CD14-positive monocyte (primary cell): ENCODE results near the gene PTPN9. TPM values are rescaled to one million over a fixed set of nuclear protein-coding genes. Genes with fewer than 3 reads are reported as not detected.
A peak's percentile ranks its signal among the peaks of the same experiment; 100 is the strongest.

Experiments
- DNase-seq, 3 donors: peaks; one replicate each; pipeline ENCODE4 v3.0.0-alpha.2; 2011 to 2022
- H2AFZ ChIP-seq: 2 replicates; pipeline ENCODE4 v1.6.0; 2012; ENCODE audit warnings: mild to moderate bottlenecking, low read depth, low read length, inconsistent platforms; ENCODE audit not compliant: insufficient read depth, poor library complexity, severe bottlenecking
- H3K27ac ChIP-seq, 2 donors: 1 replicate in 1 of 2; 2 replicates in 1 of 2; pipeline ENCODE4 v1.5.1; 2012 to 2013; ENCODE audit warnings: low read length in 2 of 2, control low read depth in 1 of 2, inconsistent platforms in 1 of 2, low read depth in 1 of 2, mild to moderate bottlenecking in 1 of 2
- H3K27me3 ChIP-seq, 2 donors: one replicate each; pipeline versions ENCODE4 v1.6.0 to v1.6.1; 2011 to 2013; ENCODE audit warnings: low read length in 2 of 2; ENCODE audit not compliant: control insufficient read depth in 2 of 2, insufficient read depth in 2 of 2
- H3K36me3 ChIP-seq, 2 donors: replicated peaks in 1 of 2; 1 replicate in 1 of 2; 2 replicates in 1 of 2; pipeline versions ENCODE4 v1.5.1 to v1.6.1; 2012 to 2013; ENCODE audit warnings: low read length in 2 of 2, control low read depth in 1 of 2, inconsistent platforms in 1 of 2, mild to moderate bottlenecking in 1 of 2; ENCODE audit not compliant: insufficient read depth in 2 of 2, control insufficient read depth in 1 of 2
- H3K4me1 ChIP-seq, 2 donors: 1 replicate in 1 of 2; 2 replicates in 1 of 2; pipeline versions ENCODE4 v1.5.1 to v1.6.1; 2012 to 2013; ENCODE audit warnings: low read length in 2 of 2, control low read depth in 1 of 2, inconsistent platforms in 1 of 2, mild to moderate bottlenecking in 1 of 2, moderate library complexity in 1 of 2; ENCODE audit not compliant: insufficient read depth in 2 of 2, control insufficient read depth in 1 of 2
- H3K4me2 ChIP-seq: replicated peaks from 2 replicates; pipeline ENCODE3; 2012; ENCODE audit warnings: low read length, moderate library complexity, mild to moderate bottlenecking; ENCODE audit not compliant: poor library complexity, severe bottlenecking; ENCODE audit errors: extremely low read depth
- H3K4me3 ChIP-seq, 3 experiments: fragments of 200-600 bp in 1 of 3; sonication (generic) in 1 of 3; replicated peaks in 1 of 3; 1 replicate in 2 of 3; 2 replicates in 1 of 3; pipeline ENCODE4 v1.5.1; 2011 to 2013; ENCODE audit warnings: low read length in 3 of 3, mild to moderate bottlenecking in 3 of 3, control low read depth in 2 of 3, low read depth in 2 of 3, inconsistent platforms in 1 of 3, moderate library complexity in 1 of 3
- H3K79me2 ChIP-seq: 2 replicates; pipeline ENCODE4 v1.6.0; 2012; ENCODE audit warnings: mild to moderate bottlenecking, control low read depth, inconsistent platforms, low read length, moderate library complexity; ENCODE audit not compliant: insufficient read depth
- H3K9ac ChIP-seq: 2 replicates; pipeline ENCODE4 v1.6.0; 2017; ENCODE audit warnings: low read length, mild to moderate bottlenecking; ENCODE audit not compliant: insufficient read depth, poor library complexity, severe bottlenecking
- H3K9me3 ChIP-seq, 2 donors: replicated peaks in 1 of 2; 1 replicate in 1 of 2; 2 replicates in 1 of 2; pipeline versions ENCODE4 v1.5.1 to v1.6.1; 2012 to 2013; ENCODE audit warnings: low read length in 2 of 2, control low read depth in 1 of 2; ENCODE audit not compliant: control insufficient read depth in 1 of 2, insufficient read depth in 1 of 2
- H4K20me1 ChIP-seq: 2 replicates; pipeline ENCODE4 v1.6.0; 2012; ENCODE audit warnings: mild to moderate bottlenecking, low read length, control low read depth, moderate library complexity; ENCODE audit not compliant: insufficient read depth
- H3K27ac Mint-ChIP-seq, 7 donors: one replicate each; pipeline ENCODE4 v1.8.0; 2020; ENCODE audit warnings: mild to moderate bottlenecking in 7 of 7, mixed read lengths in 7 of 7, moderate library complexity in 6 of 7, inconsistent platforms in 2 of 7
- H3K27me3 Mint-ChIP-seq, 3 donors: one replicate each; pipeline ENCODE4 v1.8.0; 2021 to 2022; ENCODE audit warnings: low read depth in 3 of 3, mild to moderate bottlenecking in 3 of 3, mixed read lengths in 3 of 3, moderate library complexity in 3 of 3, inconsistent platforms in 1 of 3
- H3K36me3 Mint-ChIP-seq, 2 donors: one replicate each; pipeline ENCODE4 v1.8.0; 2020; ENCODE audit warnings: mixed read lengths in 2 of 2, inconsistent platforms in 1 of 2, mild to moderate bottlenecking in 1 of 2
- H3K4me1 Mint-ChIP-seq: one replicate; pipeline ENCODE4 v1.8.0; 2020; ENCODE audit warnings: mild to moderate bottlenecking, mixed read lengths
- H3K4me3 Mint-ChIP-seq, 2 donors: one replicate each; pipeline ENCODE4 v1.8.0; 2020; ENCODE audit warnings: mild to moderate bottlenecking in 2 of 2, mixed read lengths in 2 of 2, moderate library complexity in 1 of 2
- H3K9me3 Mint-ChIP-seq, 7 donors: one replicate each; pipeline ENCODE4 v1.8.0; 2020 to 2022; ENCODE audit warnings: mixed read lengths in 7 of 7, mild to moderate bottlenecking in 6 of 7, moderate library complexity in 6 of 7, inconsistent platforms in 2 of 7
- CTCF ChIP-seq: fragments of 200-600 bp; IDR thresholded peaks from one replicate; pipeline ENCODE4 v1.8.0; 2022; ENCODE audit warnings: antibody characterized with exemption, mild to moderate bottlenecking
- WGBS: methylation state at CpG from one replicate; pipeline ENCODE4 v1.1.5; 2013; ENCODE audit warnings: missing lambda C conversion rate; ENCODE audit not compliant: insufficient coverage; 5-methylcytosine and 5-hydroxymethylcytosine counted together
- intact Hi-C, 2 donors: fragments of 100-400 bp; cut with micrococcal nuclease; formaldehyde crosslinking; loops; one replicate each; pipeline versions ENCODE4 v1.15.0 to v1.15.1; 2023
- polyA plus RNA-seq, 3 donors: library from polyadenylated mRNA; depleted of rRNA in 1 of 3; unstranded in 2 of 3; stranded (reverse) in 1 of 3; fragments of 300-500 nt in 2 of 3; fragments of >200 nt in 1 of 3; fragmentation: Illumina TruSeq in 2 of 3; gene quantifications; 1 replicate in 2 of 3; 2 replicates in 1 of 3; pipeline ENCODE4 v1.2.3, GENCODE V29; 2012 to 2021

PTPN9 gene
- polyA plus RNA-seq, 3 donors: 21.1 to 40.1 (median 28.0) TPM

GRCh38 chr15:75459581-75459980, 119.5 kb downstream of the PTPN9 start:
- no peak overlapping the region for H3K27ac Mint-ChIP-seq
- Histone ChIP-seq H3K4me2 (no peak overlapping the region), H3K79me2 (peaks cover 8% of the 10 kb centered on the region), H4K20me1 (no peaks in the 10 kb centered on the region), H3K9me3 (no peaks in the 10 kb centered on the region), H3K27ac (no peak overlapping the region), H3K36me3 (peaks cover 0 to 14% of the 10 kb centered on the region in 2 donors), H2AFZ (no peak overlapping the region), H3K4me1 (peaks cover 7 to 9% of the 10 kb centered on the region in 2 donors), H3K27me3 (no peaks in the 10 kb centered on the region), H3K4me3 (no peak overlapping the region), H3K9ac (no peak overlapping the region)
- intact Hi-C loops: loop anchor here (5.0 to 10.0 kb wide), 2 partner anchors 183 to 915 kb away; partner anchors contain the start of genes ARID3B (in 1 of the 2) and IMP3 (in 1 of the 2)
- DNase-seq: no peak
- peaks cover 0 to 2% (median 1%) of the 10 kb centered on the region in 3 donors for H3K27me3 Mint-ChIP-seq
- no CpG with 5 or more reads among the region's 1 CpG for WGBS
- H3K4me1 Mint-ChIP-seq: peaks cover 10% of the 10 kb centered on the region
- TF ChIP-seq CTCF: no peak
- H3K4me3 Mint-ChIP-seq: no peak overlapping the region
- peaks cover 0 to 2% (median 0%) of the 10 kb centered on the region in 7 donors for H3K9me3 Mint-ChIP-seq
- peaks cover 3 to 5% of the 10 kb centered on the region in 2 donors for H3K36me3 Mint-ChIP-seq

GRCh38 chr15:75456710-75457109, 122.4 kb downstream of the PTPN9 start:
- Histone ChIP-seq H3K79me2 (peaks cover 20% of the 10 kb centered on the region), H3K4me2 (peak overlapping the region; percentile 96), H3K27ac (no peak overlapping the region), H3K4me1 (peaks cover 24 to 28% of the 10 kb centered on the region in 2 donors), H3K4me3 (peak overlapping the region in 1 of 3 experiments; percentile 95), H3K9ac (no peak overlapping the region), H3K36me3 (no peaks in the 10 kb centered on the region), H3K27me3 (no peaks in the 10 kb centered on the region), H2AFZ (no peak overlapping the region), H4K20me1 (peaks cover 4% of the 10 kb centered on the region), H3K9me3 (no peaks in the 10 kb centered on the region)
- WGBS: 69% methylated on average over 4 of the region's 6 CpGs
- no peak for TF ChIP-seq CTCF
- peaks cover 0 to 1% of the 10 kb centered on the region in 2 donors for H3K36me3 Mint-ChIP-seq
- H3K27me3 Mint-ChIP-seq: peaks cover 0 to 2% (median 1%) of the 10 kb centered on the region in 3 donors
- H3K27ac Mint-ChIP-seq: peak overlapping the region in 2 of 7 donors; percentile 55 to 91
- intact Hi-C loops: loop anchor here (5.0 to 10.0 kb wide), 2 partner anchors 186 to 912 kb away; partner anchors contain the start of genes ARID3B (in 1 of the 2) and IMP3 (in 1 of the 2)
- peak overlapping the region; percentile 90 to 92 for H3K4me3 Mint-ChIP-seq
- no peak for DNase-seq
- no peaks in the 10 kb centered on the region for H3K9me3 Mint-ChIP-seq
- H3K4me1 Mint-ChIP-seq: peaks cover 29% of the 10 kb centered on the region
